OCI-LY1 (cell line): Measurements from ENCODE around the gene TMEM184B.

Experiments used
- CTCF ChIP-seq: fragments of 200-600 bp; sonication (generic), shearing (Covaris generic); IDR thresholded peaks from 2 replicates; pipeline ENCODE4 v1.5.1; 2017; ENCODE audit warnings: mild to moderate bottlenecking, antibody characterized with exemption, low read length, moderate library complexity, mixed read lengths
- EZH2 ChIP-seq: fragments of 200-600 bp; sonication (generic), shearing (Covaris generic); IDR thresholded peaks from 2 replicates; pipeline ENCODE4 v1.8.0; 2017; ENCODE audit warnings: borderline replicate concordance, mixed run types, mild to moderate bottlenecking, antibody characterized with exemption, low read length, moderate library complexity, mixed read lengths

GRCh38 chr22:38246046-38246658 is 26.7 kb downstream of the TMEM184B start:
- TF ChIP-seq CTCF (no peak), EZH2 (no peak)
